MM.1S (cell line): ENCODE measurements around the gene TP53I3.
A peak's percentile ranks its signal among the peaks of the same experiment; 100 is the strongest.

Experiments
- DNase-seq: peaks from one replicate; pipeline ENCODE4 v3.0.0-alpha.2; 2015
- H2AFZ ChIP-seq: fragments of 300-600 bp; sonication (generic); 2 replicates; pipeline ENCODE4 v1.6.0; 2016; ENCODE audit warnings: antibody characterized with exemption, low read length
- H3F3A ChIP-seq: fragments of 300-600 bp; sonication (generic); 2 replicates; pipeline ENCODE4 v1.6.1; 2016; ENCODE audit warnings: mild to moderate bottlenecking, antibody characterized with exemption, low read length, moderate library complexity, mixed read lengths; ENCODE audit not compliant: insufficient read depth
- H3K27ac ChIP-seq: fragments of 300-600 bp; sonication (generic); 2 replicates; pipeline ENCODE4 v1.5.1; 2016; ENCODE audit warnings: mild to moderate bottlenecking, low read length
- H3K27me3 ChIP-seq: fragments of 300-600 bp; sonication (generic); replicated peaks from 2 replicates; pipeline ENCODE4 v1.6.0; 2016; ENCODE audit warnings: low read length; ENCODE audit not compliant: insufficient read depth
- H3K36me3 ChIP-seq: fragments of 300-600 bp; sonication (generic); replicated peaks from 2 replicates; pipeline ENCODE4 v1.6.1; 2016; ENCODE audit warnings: mild to moderate bottlenecking, low read length, mixed read lengths; ENCODE audit not compliant: insufficient read depth
- H3K4me1 ChIP-seq: fragments of 300-600 bp; sonication (generic); 2 replicates; pipeline ENCODE4 v1.6.1; 2016; ENCODE audit warnings: low read length, mixed read lengths
- H3K4me2 ChIP-seq: fragments of 300-600 bp; sonication (generic); 2 replicates; pipeline ENCODE4 v1.6.0; 2016; ENCODE audit warnings: low read depth, low read length
- H3K4me3 ChIP-seq: fragments of 300-600 bp; sonication (generic); 2 replicates; pipeline ENCODE4 v1.5.1; 2016; ENCODE audit warnings: low read length, mixed read lengths
- H3K79me2 ChIP-seq: fragments of 300-600 bp; sonication (generic); 2 replicates; pipeline ENCODE4 v1.6.1; 2016; ENCODE audit warnings: mixed run types, low read length, mixed read lengths
- H3K9ac ChIP-seq: fragments of 300-600 bp; sonication (generic); 2 replicates; pipeline ENCODE4 v1.6.1; 2016; ENCODE audit warnings: low read length, mixed read lengths
- H3K9me2 ChIP-seq: fragments of 300-600 bp; sonication (generic); replicated peaks from 2 replicates; pipeline ENCODE4 v1.6.1; 2016; ENCODE audit warnings: mild to moderate bottlenecking, low read length, mixed read lengths; ENCODE audit not compliant: insufficient read depth
- H3K9me3 ChIP-seq: fragments of 300-600 bp; sonication (generic); replicated peaks from 2 replicates; pipeline ENCODE4 v1.6.1; 2016; ENCODE audit warnings: mild to moderate bottlenecking, low read length, mixed read lengths; ENCODE audit not compliant: insufficient read depth
- H4K20me1 ChIP-seq: fragments of 300-600 bp; sonication (generic); 2 replicates; pipeline ENCODE4 v1.6.1; 2016; ENCODE audit warnings: mild to moderate bottlenecking, low read length, moderate library complexity, mixed read lengths; ENCODE audit not compliant: insufficient read depth
- EZH2 ChIP-seq: fragments of 300-600 bp; sonication (generic); optimal IDR thresholded peaks from 2 replicates; pipeline ENCODE3; 2017; ENCODE audit warnings: low read depth, mild to moderate bottlenecking, antibody characterized with exemption, low read length, mixed read lengths
- EZH2phosphoT487 ChIP-seq: fragments of 300-600 bp; sonication (generic); IDR thresholded peaks from 2 replicates; pipeline ENCODE4 v1.6.1; 2018; ENCODE audit warnings: antibody characterized with exemption, low read length
- TF ChIP-seq, protein P1 (sequence below): fragments of 300-600 bp; sonication (generic); IDR thresholded peaks from 2 replicates; pipeline ENCODE4 v1.5.1; 2016; ENCODE audit warnings: antibody characterized with exemption, low read length, mixed read lengths

TP53I3 gene

DNA sequence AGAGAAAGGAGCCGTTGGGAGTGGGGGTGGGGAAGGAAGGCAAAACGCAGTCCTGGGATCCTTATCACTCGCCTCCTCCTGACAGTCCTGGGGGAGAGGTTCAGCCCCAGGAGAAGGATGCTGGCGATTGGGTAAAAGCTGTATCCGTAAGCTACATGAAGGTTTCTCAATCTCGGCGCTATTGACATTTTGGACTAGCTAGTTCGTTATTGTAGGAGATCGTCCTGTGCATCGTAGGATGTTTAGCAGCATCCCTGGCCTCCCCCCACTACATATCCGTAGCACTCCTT, 511 bp upstream of the TP53I3 start:
- no peaks in the 10 kb centered on the region for H3K9me2 ChIP-seq

DNA sequence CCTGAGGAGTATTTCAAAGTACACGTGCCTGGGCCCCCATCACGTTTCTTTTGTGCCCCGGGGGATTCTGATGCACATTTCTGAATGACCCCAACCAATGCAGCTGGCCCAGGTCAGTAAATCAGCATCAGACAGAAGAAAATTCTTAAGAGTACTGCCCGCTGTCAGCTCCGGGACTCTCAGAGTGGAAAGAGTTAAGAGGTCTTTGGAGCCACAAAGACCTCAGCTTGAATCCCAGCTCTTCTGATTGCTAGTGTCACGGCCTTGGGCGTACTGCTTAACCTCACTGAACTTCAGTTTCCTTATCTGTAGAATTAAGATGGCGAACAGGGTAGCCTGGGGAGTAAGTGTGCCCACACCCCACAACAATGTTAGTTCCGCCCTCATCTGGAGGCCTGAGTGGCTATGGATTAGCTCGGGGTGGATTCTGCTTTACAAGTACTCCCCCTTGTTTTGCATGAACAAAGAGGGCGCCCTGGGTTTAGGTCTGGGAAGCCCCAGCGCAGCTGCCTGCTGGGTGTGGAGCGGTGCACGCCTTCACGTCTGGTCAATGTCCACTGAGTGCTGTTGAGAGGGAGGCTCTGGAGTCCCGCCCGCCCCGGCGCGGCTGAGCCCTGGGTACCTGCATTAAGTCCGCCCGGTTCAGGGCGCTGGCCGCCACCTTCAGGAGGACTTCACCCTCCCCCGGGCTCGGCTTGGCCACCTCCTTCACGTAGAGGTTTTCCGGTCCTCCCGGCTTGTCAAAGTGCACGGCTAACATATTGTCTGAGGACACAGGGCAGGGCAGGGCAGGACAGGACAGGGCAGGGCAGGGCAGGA, 858 bp downstream of the TP53I3 start:
- peaks cover 9% of the 10 kb centered on the region; the same call in 1 of the 2 replicates for H3K4me1 ChIP-seq
- no peaks in the 10 kb centered on the region for H3K27me3 ChIP-seq
- H3K4me2 ChIP-seq, result peak overlapping the region; percentile 81
- H4K20me1 ChIP-seq, result no peaks in the 10 kb centered on the region
- no peaks in the 10 kb centered on the region for H3K9me3 ChIP-seq
- H3K79me2 ChIP-seq, result no peaks in the 10 kb centered on the region
- peak overlapping the region; percentile 95 for H2AFZ ChIP-seq
- peak overlapping the region; percentile 89 for H3K4me3 ChIP-seq
- H3K27ac ChIP-seq, result peak overlapping the region; percentile 70; the same call in 1 of the 2 replicates
- no peaks in the 10 kb centered on the region for H3K36me3 ChIP-seq
- H3K9me2 ChIP-seq, result no peaks in the 10 kb centered on the region
- no peak for TF ChIP-seq EZH2phosphoT487
- TF ChIP-seq, protein P1, sequence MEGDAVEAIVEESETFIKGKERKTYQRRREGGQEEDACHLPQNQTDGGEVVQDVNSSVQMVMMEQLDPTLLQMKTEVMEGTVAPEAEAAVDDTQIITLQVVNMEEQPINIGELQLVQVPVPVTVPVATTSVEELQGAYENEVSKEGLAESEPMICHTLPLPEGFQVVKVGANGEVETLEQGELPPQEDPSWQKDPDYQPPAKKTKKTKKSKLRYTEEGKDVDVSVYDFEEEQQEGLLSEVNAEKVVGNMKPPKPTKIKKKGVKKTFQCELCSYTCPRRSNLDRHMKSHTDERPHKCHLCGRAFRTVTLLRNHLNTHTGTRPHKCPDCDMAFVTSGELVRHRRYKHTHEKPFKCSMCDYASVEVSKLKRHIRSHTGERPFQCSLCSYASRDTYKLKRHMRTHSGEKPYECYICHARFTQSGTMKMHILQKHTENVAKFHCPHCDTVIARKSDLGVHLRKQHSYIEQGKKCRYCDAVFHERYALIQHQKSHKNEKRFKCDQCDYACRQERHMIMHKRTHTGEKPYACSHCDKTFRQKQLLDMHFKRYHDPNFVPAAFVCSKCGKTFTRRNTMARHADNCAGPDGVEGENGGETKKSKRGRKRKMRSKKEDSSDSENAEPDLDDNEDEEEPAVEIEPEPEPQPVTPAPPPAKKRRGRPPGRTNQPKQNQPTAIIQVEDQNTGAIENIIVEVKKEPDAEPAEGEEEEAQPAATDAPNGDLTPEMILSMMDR, result no peak
- no peak for TF ChIP-seq EZH2
- H3K9ac ChIP-seq, result peak overlapping the region; percentile 69
- DNase-seq, result peak; percentile 90
- peaks cover 18% of the 10 kb centered on the region; the same call in 1 of the 2 replicates for H3F3A ChIP-seq

More for the DNA sequence above, 511 bp upstream of the TP53I3 start:
- Histone ChIP-seq H3K27ac (peak overlapping the region; percentile 70; the same call in 1 of the 2 replicates), H3F3A (peaks cover 18% of the 10 kb centered on the region; the same call in 1 of the 2 replicates), H4K20me1 (no peaks in the 10 kb centered on the region), H3K9ac (peak overlapping the region; percentile 69; the same call in 1 of the 2 replicates), H3K4me1 (peaks cover 9% of the 10 kb centered on the region; the same call in 1 of the 2 replicates), H3K9me3 (no peaks in the 10 kb centered on the region), H3K79me2 (no peaks in the 10 kb centered on the region), H3K4me2 (peak overlapping the region; percentile 81), H3K27me3 (no peaks in the 10 kb centered on the region), H2AFZ (peak overlapping the region; percentile 95), H3K36me3 (no peaks in the 10 kb centered on the region), H3K4me3 (peak overlapping the region; percentile 89)
- TF ChIP-seq EZH2phosphoT487 (no peak), EZH2 (no peak)
- TF ChIP-seq, protein P1, result no peak
- no peak for DNase-seq

DNA sequence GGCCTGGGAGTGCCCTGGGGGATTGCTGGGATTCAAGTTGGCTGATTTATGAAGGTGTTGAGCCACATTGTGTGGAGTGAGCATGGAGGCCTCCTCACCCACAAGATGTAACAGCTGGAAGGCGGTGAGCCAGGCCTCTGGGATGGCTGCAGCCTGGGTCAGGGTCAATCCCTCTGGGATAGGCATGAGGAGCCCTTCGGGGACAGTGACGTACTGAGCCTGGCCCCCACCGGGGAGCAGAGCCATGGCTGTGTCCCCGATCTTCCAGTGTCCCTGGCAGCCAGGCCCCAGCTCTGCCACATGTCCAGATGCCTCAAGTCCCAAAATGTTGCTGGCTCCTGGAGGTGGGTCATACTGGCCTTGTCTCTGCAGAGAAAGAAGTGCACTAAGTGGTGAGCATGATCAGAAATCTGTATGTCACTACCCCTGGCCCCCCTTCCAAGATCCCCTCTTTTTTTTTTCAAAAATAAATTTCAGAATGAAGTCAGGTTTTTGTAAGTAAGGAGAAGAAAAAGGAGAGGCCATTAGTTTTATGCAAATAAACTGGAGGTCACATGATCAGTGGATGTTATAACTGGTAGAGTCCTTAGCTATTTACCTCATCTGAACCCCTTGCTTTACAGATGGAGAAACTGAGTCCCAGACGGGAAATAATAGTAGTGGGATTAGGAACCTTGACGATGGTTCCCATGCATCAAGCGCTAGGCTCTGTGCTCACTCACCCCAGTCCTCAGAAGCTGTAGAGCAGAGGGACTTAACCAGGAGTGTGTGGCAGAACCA, 1.7 kb downstream of the TP53I3 start:
- H2AFZ ChIP-seq, result peak overlapping the region; percentile 95
- no peaks in the 10 kb centered on the region for H4K20me1 ChIP-seq
- no peaks in the 10 kb centered on the region for H3K9me2 ChIP-seq
- peak overlapping the region; percentile 81 for H3K4me2 ChIP-seq
- peak overlapping the region; percentile 89 for H3K4me3 ChIP-seq
- no peak for DNase-seq
- H3K4me1 ChIP-seq, result peaks cover 9% of the 10 kb centered on the region; the same call in 1 of the 2 replicates
- TF ChIP-seq EZH2phosphoT487, result no peak
- no peak for TF ChIP-seq EZH2
- TF ChIP-seq, protein P1, result no peak
- H3K36me3 ChIP-seq, result no peaks in the 10 kb centered on the region
- H3K9ac ChIP-seq, result peak overlapping the region; percentile 69; the same call in 1 of the 2 replicates
- no peaks in the 10 kb centered on the region for H3K9me3 ChIP-seq
- H3F3A ChIP-seq, result peaks cover 18% of the 10 kb centered on the region; the same call in 1 of the 2 replicates
- H3K79me2 ChIP-seq, result no peaks in the 10 kb centered on the region
- H3K27ac ChIP-seq, result peak overlapping the region; percentile 70; the same call in 1 of the 2 replicates
- no peaks in the 10 kb centered on the region for H3K27me3 ChIP-seq
